SK-N-SH (cell line): Measurements from ENCODE around the gene UBE2E2. TPM values are rescaled to one million over a fixed set of nuclear protein-coding genes. Genes with fewer than 3 reads are reported as not detected.

Experiments
- CTCF ChIA-PET: fragments of 300-600, 350-600 bp; formaldehyde crosslinking; extraction: SDS; loops from one replicate; lab custom pipeline; 2021; lab: Yijun Ruan, JAX
- POLR2A ChIA-PET: fragments of 350-600 bp; sonication (Branson Sonifier 250); formaldehyde crosslinking; extraction: SDS; loops from one replicate; lab custom pipeline; 2020; ENCODE audit warnings: antibody characterized with exemption, inconsistent platforms; lab: Yijun Ruan, JAX
- DNase-seq: peaks from one replicate; pipeline ENCODE4 v3.0.0; 2012
- H2AFZ ChIP-seq: fragments of 200-600 bp; sonication (generic); 2 replicates; pipeline ENCODE4 v1.8.1; 2016; ENCODE audit warnings: antibody characterized with exemption, mild to moderate bottlenecking, low read depth
- H3F3A ChIP-seq: fragments of 200-600 bp; sonication (generic); replicated peaks from 2 replicates; pipeline ENCODE3; 2016; ENCODE audit warnings: antibody characterized with exemption, mild to moderate bottlenecking; ENCODE audit not compliant: insufficient read depth
- H3K27ac ChIP-seq, 2 experiments: fragments of 200-500 bp in 1 of 2; fragments of 200-600 bp in 1 of 2; sonication (Bioruptor generic) in 1 of 2; sonication (generic), shearing (Covaris generic) in 1 of 2; 2 replicates each; pipeline versions ENCODE4 v1.5.1 to v1.6.1; 2014 to 2016; ENCODE audit warnings: low read depth in 2 of 2, inconsistent platforms in 1 of 2, low read length in 1 of 2, mild to moderate bottlenecking in 1 of 2, mixed read lengths in 1 of 2
- H3K27me3 ChIP-seq: fragments of 200-600 bp; sonication (generic), shearing (Covaris generic); 2 replicates; pipeline ENCODE4 v1.6.1; 2016; ENCODE audit warnings: mixed run types; ENCODE audit not compliant: insufficient read depth
- H3K36me3 ChIP-seq, 2 experiments: fragments of 200-500 bp in 1 of 2; fragments of 200-600 bp in 1 of 2; sonication (Bioruptor generic) in 1 of 2; sonication (generic) in 1 of 2; replicated peaks in 1 of 2; 2 replicates each; pipeline versions ENCODE3 to v1.5.1; 2014 to 2016; ENCODE audit warnings: low read length in 1 of 2, mild to moderate bottlenecking in 1 of 2; ENCODE audit not compliant: insufficient read depth in 2 of 2, control insufficient read depth in 1 of 2
- H3K4me1 ChIP-seq, 2 experiments: fragments of 200-500 bp in 1 of 2; fragments of 200-600 bp in 1 of 2; sonication (Bioruptor generic) in 1 of 2; sonication (generic), shearing (Covaris generic) in 1 of 2; 2 replicates each; pipeline versions ENCODE4 v1.5.1 to v1.6.1; 2014 to 2016; ENCODE audit warnings: low read depth in 1 of 2, low read length in 1 of 2, mixed run types in 1 of 2; ENCODE audit not compliant: insufficient read depth in 2 of 2, control insufficient read depth in 1 of 2
- H3K4me2 ChIP-seq: fragments of 200-600 bp; sonication (generic), shearing (Covaris generic); 2 replicates; pipeline ENCODE4 v1.6.1; 2017; ENCODE audit warnings: mixed run types
- H3K4me3 ChIP-seq, 2 experiments: fragments of 200-500 bp in 1 of 2; fragments of 200-600 bp in 1 of 2; sonication (Bioruptor generic) in 1 of 2; sonication (generic), shearing (Covaris generic) in 1 of 2; 2 replicates each; pipeline versions ENCODE4 v1.5.1 to v1.8.1; 2014 to 2016; ENCODE audit warnings: low read depth in 2 of 2, inconsistent platforms in 1 of 2, low read length in 1 of 2, mild to moderate bottlenecking in 1 of 2, mixed read lengths in 1 of 2, moderate library complexity in 1 of 2
- H3K79me2 ChIP-seq: fragments of 200-600 bp; sonication (generic); 2 replicates; pipeline ENCODE4 v1.8.1; 2017; ENCODE audit warnings: mild to moderate bottlenecking; ENCODE audit not compliant: insufficient read depth
- H3K9ac ChIP-seq: fragments of 200-600 bp; sonication (generic); 2 replicates; pipeline ENCODE4 v1.6.1; 2017; ENCODE audit warnings: mixed run types
- H3K9me2 ChIP-seq: fragments of 200-600 bp; sonication (generic); 2 replicates; pipeline ENCODE4 v1.6.1; 2017; ENCODE audit warnings: mixed run types
- H3K9me3 ChIP-seq: fragments of 200-600 bp; sonication (generic); 2 replicates; pipeline ENCODE4 v1.6.1; 2017; ENCODE audit warnings: mixed run types, mild to moderate bottlenecking, moderate library complexity
- H4K20me1 ChIP-seq: fragments of 200-600 bp; sonication (generic); 2 replicates; pipeline ENCODE4 v1.6.1; 2017; ENCODE audit warnings: mild to moderate bottlenecking, mixed run types; ENCODE audit not compliant: insufficient read depth
- CHD2 ChIP-seq: fragments of 150-350 bp; IDR thresholded peaks from 2 replicates; pipeline ENCODE4 v1.6.1; 2018; ENCODE audit warnings: low read length; ENCODE audit not compliant: partially characterized antibody
- GATA2 ChIP-seq: sonication (generic); formaldehyde crosslinking; IDR thresholded peaks from 2 replicates; pipeline ENCODE4 v1.5.0; 2020; ENCODE audit warnings: mild to moderate bottlenecking, missing genetic modification reagents
- MEF2A ChIP-seq: IDR thresholded peaks from 2 replicates; pipeline ENCODE4 v1.4.0; 2012; ENCODE audit warnings: low read depth, borderline replicate concordance
- POLR2AphosphoS5 ChIP-seq: IDR thresholded peaks from 2 replicates; pipeline ENCODE4 v1.6.1; 2012; ENCODE audit warnings: low read depth, low read length
- RCOR1 ChIP-seq: fragments of 150-350 bp; IDR thresholded peaks from 2 replicates; pipeline ENCODE4 v1.6.1; 2017; ENCODE audit warnings: antibody characterized with exemption, low read length
- RFX5 ChIP-seq: IDR thresholded peaks from 2 replicates; pipeline ENCODE4 v1.6.1; 2012; ENCODE audit warnings: mild to moderate bottlenecking, improper control_type of control experiment, low read length
- TCF12 ChIP-seq: IDR thresholded peaks from 2 replicates; pipeline ENCODE4 v1.4.0; 2012
- WGBS: methylation state at CpG from one replicate; pipeline ENCODE4 v1.1.6; 2017; ENCODE audit warnings: low lambda C conversion rate; 5-methylcytosine and 5-hydroxymethylcytosine counted together
- polyA plus RNA-seq, 3 experiments: library from polyadenylated mRNA; depleted of rRNA; stranded (reverse); fragments of >200 nt; gene quantifications; 2 replicates each; pipeline ENCODE4 v1.2.3, GENCODE V29; 2012
- TF ChIP-seq, protein P1 (sequence below): IDR thresholded peaks from 2 replicates; pipeline ENCODE4 v1.4.0; 2012; ENCODE audit warnings: low read depth, borderline replicate concordance
- TF ChIP-seq, protein P2 (sequence below): IDR thresholded peaks from 2 replicates; pipeline ENCODE4 v1.4.0; 2012; ENCODE audit warnings: low read depth

UBE2E2 gene
- polyA plus RNA-seq, 1 of the 3 experiments (the other 2 are of a cell fraction), result 46.4 TPM

DNA sequence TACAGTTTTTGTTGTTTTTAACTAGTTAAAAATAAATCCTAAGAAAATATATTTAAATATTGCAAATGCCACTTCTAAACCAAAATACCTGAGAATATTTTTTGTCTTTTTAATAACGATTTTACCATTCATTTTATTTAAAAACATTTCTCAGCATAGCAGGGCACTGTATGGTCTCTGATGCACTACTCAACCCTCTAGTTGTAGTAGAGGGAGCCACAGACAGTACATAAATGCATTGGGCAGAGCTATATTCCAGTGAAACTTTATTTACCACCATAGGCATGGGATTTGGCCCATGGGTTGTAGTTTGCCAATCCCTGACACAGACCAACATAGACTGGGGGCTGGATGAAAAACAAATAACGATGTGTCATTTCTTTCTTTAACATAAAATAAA is 388.2 kb downstream of the UBE2E2 start:
- no peaks in the 10 kb centered on the region for H3F3A ChIP-seq
- H3K9me3 ChIP-seq, result no peaks in the 10 kb centered on the region
- no peaks in the 10 kb centered on the region for H3K36me3 ChIP-seq
- H3K9ac ChIP-seq, result no peak overlapping the region
- peaks cover 0 to 19% of the 10 kb centered on the region in 2 experiments; a peak in 2 of 4 replicates for H3K4me1 ChIP-seq
- peak overlapping the region in 1 of 2 experiments; percentile 90; a peak in 2 of 4 replicates for H3K27ac ChIP-seq
- no peak overlapping the region for H2AFZ ChIP-seq
- 89% methylated on average over 2 of the region's 2 CpGs for WGBS
- ChIA-PET POLR2A (interaction anchor here (0.6 kb wide), 1 partner anchor 450 kb away, joined by 3 read pairs; no protein-coding TSS in a partner anchor), CTCF (interaction anchor here (0.6 kb wide), 1 partner anchor 8 kb away, joined by 3 read pairs; no protein-coding TSS in a partner anchor)
- TF ChIP-seq, protein P1, sequence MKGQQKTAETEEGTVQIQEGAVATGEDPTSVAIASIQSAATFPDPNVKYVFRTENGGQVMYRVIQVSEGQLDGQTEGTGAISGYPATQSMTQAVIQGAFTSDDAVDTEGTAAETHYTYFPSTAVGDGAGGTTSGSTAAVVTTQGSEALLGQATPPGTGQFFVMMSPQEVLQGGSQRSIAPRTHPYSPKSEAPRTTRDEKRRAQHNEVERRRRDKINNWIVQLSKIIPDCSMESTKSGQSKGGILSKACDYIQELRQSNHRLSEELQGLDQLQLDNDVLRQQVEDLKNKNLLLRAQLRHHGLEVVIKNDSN, result no peak
- TF ChIP-seq TCF12 (no peak), POLR2AphosphoS5 (no peak)
- H4K20me1 ChIP-seq, result no peaks in the 10 kb centered on the region
- H3K4me2 ChIP-seq, result no peak overlapping the region
- H3K79me2 ChIP-seq, result no peaks in the 10 kb centered on the region
- H3K27me3 ChIP-seq, result no peaks in the 10 kb centered on the region
- no peak overlapping the region for H3K4me3 ChIP-seq
- no peaks in the 10 kb centered on the region for H3K9me2 ChIP-seq
- DNase-seq, result no peak

DNA sequence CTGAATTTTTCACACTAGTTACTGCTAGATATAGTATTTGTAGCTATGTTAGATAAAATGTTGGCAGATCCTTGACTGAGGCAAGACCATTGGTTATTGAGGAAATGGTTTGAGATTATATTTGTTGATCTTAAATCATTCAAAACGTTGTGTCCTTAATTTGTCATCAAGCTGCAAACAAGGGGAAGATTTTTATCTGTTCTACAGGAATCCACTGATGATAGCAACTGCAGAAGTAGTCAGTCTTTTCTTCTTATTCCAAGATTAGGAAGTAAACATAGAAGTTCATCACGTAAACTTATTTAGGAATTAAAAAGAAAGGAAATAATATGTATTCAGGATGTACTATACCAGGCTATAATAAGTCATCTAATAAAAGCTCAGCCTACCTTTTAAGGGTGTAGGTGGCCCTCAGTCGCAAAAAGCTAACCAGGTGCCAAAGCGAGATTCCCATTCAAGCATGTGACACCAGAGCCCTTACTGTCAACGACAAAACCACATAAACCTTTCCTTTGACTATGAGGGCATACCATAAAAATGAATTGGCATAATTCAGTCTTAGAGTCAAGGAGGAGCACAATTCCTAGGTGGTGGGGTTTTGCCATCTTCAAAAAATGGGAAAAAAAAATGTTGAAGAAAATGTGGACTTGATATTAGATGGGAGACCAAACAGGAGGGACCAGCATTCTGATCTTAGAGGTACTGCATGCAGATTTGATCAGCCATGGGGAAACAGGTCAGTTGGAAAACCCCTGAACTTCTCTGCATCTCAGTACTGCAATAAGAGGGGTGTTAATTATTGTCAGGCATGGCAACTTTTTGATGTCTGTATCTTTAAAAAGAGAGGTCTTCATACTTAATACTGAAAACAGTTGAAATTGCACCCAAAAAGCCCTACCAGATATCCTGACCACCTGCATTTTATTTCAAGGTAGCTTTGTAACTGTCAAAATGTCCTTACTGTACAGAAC is 390.1 kb downstream of the UBE2E2 start:
- no peak overlapping the region for H2AFZ ChIP-seq
- peaks cover 0 to 19% of the 10 kb centered on the region in 2 experiments; a peak in 2 of 4 replicates for H3K4me1 ChIP-seq
- no peaks in the 10 kb centered on the region for H3K27me3 ChIP-seq
- no peaks in the 10 kb centered on the region for H4K20me1 ChIP-seq
- 82% methylated on average over 5 of the region's 5 CpGs for WGBS
- TF ChIP-seq RFX5, result no peak
- no peaks in the 10 kb centered on the region for H3K9me3 ChIP-seq
- no peak overlapping the region for H3K27ac ChIP-seq
- H3K9me2 ChIP-seq, result no peaks in the 10 kb centered on the region
- H3K4me3 ChIP-seq, result no peak overlapping the region
- H3K79me2 ChIP-seq, result no peaks in the 10 kb centered on the region
- H3F3A ChIP-seq, result no peaks in the 10 kb centered on the region
- no peak overlapping the region for H3K9ac ChIP-seq
- H3K36me3 ChIP-seq, result no peaks in the 10 kb centered on the region
- no peak for DNase-seq
- ChIA-PET POLR2A (no interaction called here), CTCF (interaction anchor here (1.5 kb wide), 1 partner anchor 56 kb away, joined by 6 read pairs; no protein-coding TSS in a partner anchor)
- H3K4me2 ChIP-seq, result no peak overlapping the region

DNA sequence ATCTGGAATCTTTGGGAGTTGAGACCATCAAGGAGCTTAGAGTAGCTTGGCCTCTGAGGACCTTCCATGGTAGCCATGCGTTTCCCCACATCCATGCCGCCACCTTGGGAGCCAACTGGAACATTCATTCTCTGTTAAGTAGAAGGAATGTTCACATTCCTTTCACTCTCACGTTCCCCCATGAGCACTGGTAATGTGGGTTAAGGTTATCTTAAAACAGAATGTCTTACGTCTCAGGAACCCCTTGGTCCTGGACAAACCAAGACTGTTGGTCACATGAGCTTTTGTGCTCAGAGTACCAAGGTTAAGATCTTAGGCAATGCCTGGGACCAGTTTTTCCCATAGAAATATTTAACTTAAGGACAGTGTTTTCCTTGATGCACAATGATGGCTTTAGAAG is 390.9 kb downstream of the UBE2E2 start:
- Histone ChIP-seq H3K79me2 (no peaks in the 10 kb centered on the region), H3K9me3 (no peaks in the 10 kb centered on the region), H3K9ac (no peak overlapping the region), H3F3A (no peaks in the 10 kb centered on the region), H3K4me3 (no peak overlapping the region), H4K20me1 (no peaks in the 10 kb centered on the region), H3K27me3 (no peaks in the 10 kb centered on the region), H3K36me3 (no peaks in the 10 kb centered on the region), H3K9me2 (no peaks in the 10 kb centered on the region), H3K4me2 (no peak overlapping the region), H3K4me1 (peaks cover 0 to 19% of the 10 kb centered on the region in 2 experiments; a peak in 2 of 4 replicates), H2AFZ (no peak overlapping the region), H3K27ac (no peak overlapping the region)
- DNase-seq, result no peak
- ChIA-PET POLR2A (no interaction called here), CTCF (interaction anchor here (1.5 kb wide), 1 partner anchor 55 kb away, joined by 6 read pairs; no protein-coding TSS in a partner anchor)
- 75% methylated on average over 4 of the region's 4 CpGs for WGBS
- TF ChIP-seq POLR2AphosphoS5, result no peak
- no peak for TF ChIP-seq RCOR1
- no peak for TF ChIP-seq GATA2 (CRISPR knock-in tag)
- TF ChIP-seq MEF2A, result no peak
- TF ChIP-seq, protein P2, sequence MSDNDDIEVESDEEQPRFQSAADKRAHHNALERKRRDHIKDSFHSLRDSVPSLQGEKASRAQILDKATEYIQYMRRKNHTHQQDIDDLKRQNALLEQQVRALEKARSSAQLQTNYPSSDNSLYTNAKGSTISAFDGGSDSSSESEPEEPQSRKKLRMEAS, result no peak
- no peak for TF ChIP-seq CHD2
